Measurements from ENCODE around the gene ZNF536.
"Not testable (repeated sequence)": the region's sequence is repeated elsewhere in the genome, so short reads cannot be mapped to it uniquely, and the experiment has no call there.

ZNF536 gene

GRCh38 chr19:30334841-30335240, 37.3 kb upstream of the ZNF536 start:
- in situ Hi-C loops (cut with HindIII; ENCODE audit: low pct_unique_long_range_greater_than_20kb, low sequenced_read_pairs): no loop called here
- DNase-seq (ENCODE audit: low read depth in 1 of 2, low spot score in 1 of 2): no peak

GRCh38 chr19:30335306-30335886, 36.8 kb upstream of the ZNF536 start:
- in situ Hi-C loops (cut with HindIII; ENCODE audit: low pct_unique_long_range_greater_than_20kb, low sequenced_read_pairs): no loop called here
- no peak for DNase-seq (ENCODE audit: low read depth in 1 of 2, low spot score in 1 of 2)
- TF ChIP-seq JUND (IDR thresholded peaks at IDR 0.05; ENCODE audit: low read depth): no peak

More at GRCh38 chr19:30334841-30335240, 37.3 kb upstream of the ZNF536 start:
- no peak for TF ChIP-seq JUND (IDR thresholded peaks at IDR 0.05; ENCODE audit: low read depth)

GRCh38 chr19:30336290-30336689, 35.9 kb upstream of the ZNF536 start:
- no peak for DNase-seq (ENCODE audit: low read depth in 1 of 2, low spot score in 1 of 2)

GRCh38 chr19:30338041-30338456, 34.1 kb upstream of the ZNF536 start:
- TF ChIP-seq JUND (IDR thresholded peaks at IDR 0.05; ENCODE audit: low read depth): no peak
- in situ Hi-C loops (cut with HindIII; ENCODE audit: low pct_unique_long_range_greater_than_20kb, low sequenced_read_pairs): no loop called here
- no peak for DNase-seq (ENCODE audit: low read depth in 1 of 2, low spot score in 1 of 2)

More at GRCh38 chr19:30336290-30336689, 35.9 kb upstream of the ZNF536 start:
- in situ Hi-C loops (cut with HindIII; ENCODE audit: low pct_unique_long_range_greater_than_20kb, low sequenced_read_pairs): no loop called here
- TF ChIP-seq JUND (IDR thresholded peaks at IDR 0.05; ENCODE audit: low read depth): no peak

- in situ Hi-C loops (cut with HindIII; ENCODE audit: low pct_unique_long_range_greater_than_20kb, low sequenced_read_pairs): no loop called here
- no peak for DNase-seq (ENCODE audit: low read depth in 1 of 2, low spot score in 1 of 2)
- TF ChIP-seq JUND (IDR thresholded peaks at IDR 0.05; ENCODE audit: low read depth): no peak
These were observed 33.1 kb upstream of the ZNF536 start for GRCh38 chr19:30338878-30339623.

- in situ Hi-C loops (cut with HindIII; ENCODE audit: low pct_unique_long_range_greater_than_20kb, low sequenced_read_pairs): no loop called here
These were observed 32.3 kb upstream of the ZNF536 start for GRCh38 chr19:30339624-30340525.

GRCh38 chr19:30340771-30341561, 31.2 kb upstream of the ZNF536 start:
- DNase-seq (ENCODE audit: low read depth in 1 of 2, low spot score in 1 of 2): no peak
- TF ChIP-seq JUND (IDR thresholded peaks at IDR 0.05; ENCODE audit: low read depth): no peak
- in situ Hi-C loops (cut with HindIII; ENCODE audit: low pct_unique_long_range_greater_than_20kb, low sequenced_read_pairs): no loop called here

More at GRCh38 chr19:30339624-30340525, 32.3 kb upstream of the ZNF536 start:
- DNase-seq (ENCODE audit: low read depth in 1 of 2, low spot score in 1 of 2): no peak
- TF ChIP-seq JUND (IDR thresholded peaks at IDR 0.05; ENCODE audit: low read depth): no peak

DNA sequence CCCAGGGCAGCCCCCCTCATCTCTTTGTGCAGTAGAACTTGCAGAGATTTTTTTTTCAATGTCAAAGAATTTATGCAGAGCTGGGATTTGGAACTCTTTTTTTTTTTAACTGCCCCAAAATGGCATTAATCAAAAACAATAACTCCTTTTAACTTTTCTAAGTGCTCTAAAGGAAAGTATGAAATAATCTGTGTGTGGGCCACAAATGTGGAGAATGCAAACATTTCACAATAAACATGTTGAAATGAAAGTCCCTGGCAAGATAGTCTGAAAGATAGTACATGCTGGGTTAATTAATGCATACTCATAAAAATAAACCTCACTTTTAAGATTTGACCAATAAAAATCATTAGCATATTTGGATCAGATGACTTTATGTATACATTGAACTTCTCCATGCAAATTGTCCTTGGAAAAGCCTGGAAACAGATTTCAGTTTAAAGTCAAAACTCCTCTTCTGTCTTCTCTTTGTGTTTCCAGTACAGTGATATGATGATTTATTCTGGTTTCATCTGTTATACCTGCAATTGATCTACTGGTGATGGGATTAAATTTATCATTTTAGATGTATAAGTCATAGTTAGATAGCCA, 30.5 kb upstream of the ZNF536 start:
- in situ Hi-C loops (cut with HindIII; ENCODE audit: low pct_unique_long_range_greater_than_20kb, low sequenced_read_pairs): no loop called here
- TF ChIP-seq JUND (IDR thresholded peaks at IDR 0.05; ENCODE audit: low read depth): no peak
- no peak for DNase-seq (ENCODE audit: low read depth in 1 of 2, low spot score in 1 of 2)

GRCh38 chr19:30342901-30343300, 29.3 kb upstream of the ZNF536 start:
- DNase-seq (ENCODE audit: low read depth in 1 of 2, low spot score in 1 of 2): no peak
- in situ Hi-C loops (cut with HindIII; ENCODE audit: low pct_unique_long_range_greater_than_20kb, low sequenced_read_pairs): no loop called here
- TF ChIP-seq JUND (IDR thresholded peaks at IDR 0.05; ENCODE audit: low read depth): no peak

DNA sequence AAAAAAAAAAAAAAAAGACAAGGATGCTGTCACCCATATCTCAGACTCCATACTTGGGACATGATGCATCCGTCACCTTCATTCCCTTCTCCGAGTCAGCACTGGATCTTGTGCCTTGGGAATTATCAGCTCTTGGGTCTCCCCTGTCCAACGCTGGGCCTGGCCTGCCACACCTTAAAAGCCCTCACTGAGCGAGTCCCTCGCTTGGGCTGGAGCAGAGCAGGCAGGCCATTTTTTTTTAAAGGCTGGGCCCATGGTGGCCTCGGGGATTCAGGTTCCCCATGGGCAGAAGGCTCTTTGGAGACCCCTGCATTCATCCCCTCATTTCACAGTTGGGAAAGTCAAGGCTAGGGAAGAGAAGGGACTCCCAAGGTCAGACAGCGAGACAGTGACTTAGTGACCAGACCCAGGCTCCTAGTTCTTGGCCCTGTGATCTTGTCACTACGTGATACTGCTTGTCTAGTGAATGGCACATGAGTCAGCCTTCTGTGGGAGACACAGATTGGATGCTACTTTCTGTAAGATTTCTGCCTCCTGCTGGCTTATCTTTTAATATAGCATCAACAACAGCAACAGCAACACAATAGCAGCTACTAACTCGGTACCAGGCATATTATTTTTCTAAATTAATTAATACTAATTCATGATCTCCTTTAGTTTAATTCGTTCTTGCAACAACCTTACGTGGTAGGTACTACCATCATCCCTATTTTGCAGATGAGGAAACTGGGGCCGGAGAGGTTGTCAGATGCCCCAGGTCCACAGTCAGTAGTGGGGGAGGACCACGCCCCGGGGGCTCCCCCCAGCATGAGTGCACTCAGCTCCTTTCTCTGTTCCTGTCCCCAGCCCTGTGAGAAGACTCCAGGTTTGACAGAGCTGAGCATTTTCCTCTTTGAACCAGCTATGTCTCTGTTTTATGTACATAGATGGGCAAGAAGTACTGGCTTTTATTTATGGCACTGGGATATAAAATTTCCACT, 27.4 kb upstream of the ZNF536 start:
- in situ Hi-C loops (cut with HindIII; ENCODE audit: low pct_unique_long_range_greater_than_20kb, low sequenced_read_pairs): no loop called here
- no peak for DNase-seq (ENCODE audit: low read depth in 1 of 2, low spot score in 1 of 2)
- TF ChIP-seq JUND (IDR thresholded peaks at IDR 0.05; ENCODE audit: low read depth): no peak

- DNase-seq (ENCODE audit: low read depth in 1 of 2, low spot score in 1 of 2): no peak
- TF ChIP-seq JUND (IDR thresholded peaks at IDR 0.05; ENCODE audit: low read depth): no peak
- in situ Hi-C loops (cut with HindIII; ENCODE audit: low pct_unique_long_range_greater_than_20kb, low sequenced_read_pairs): no loop called here
These were observed 26.5 kb upstream of the ZNF536 start for GRCh38 chr19:30345686-30346085.

DNA sequence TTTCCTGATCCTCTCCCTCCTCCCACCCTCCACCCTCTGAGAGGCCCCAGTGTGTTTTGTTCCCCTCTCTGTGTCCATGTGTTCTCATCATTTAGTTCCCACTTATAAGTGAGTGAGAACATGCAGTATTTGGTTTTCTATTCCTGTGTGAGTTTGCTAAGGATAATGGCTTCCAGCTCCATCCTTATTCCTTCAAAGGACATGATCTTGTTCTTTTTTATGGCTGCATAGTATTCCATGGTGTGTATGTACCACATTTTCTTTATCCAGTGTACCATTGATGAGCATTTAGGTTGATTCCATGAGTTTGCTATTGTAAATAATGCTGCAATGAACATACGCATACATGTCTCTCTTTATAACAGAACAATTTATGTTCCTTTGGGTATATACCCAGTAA, 25.7 kb upstream of the ZNF536 start:
- DNase-seq (ENCODE audit: low read depth in 1 of 2, low spot score in 1 of 2); in situ Hi-C loops (cut with HindIII; ENCODE audit: low pct_unique_long_range_greater_than_20kb, low sequenced_read_pairs): not testable (repeated sequence)
